Measurements from ENCODE around the gene ECE1.

DNA sequence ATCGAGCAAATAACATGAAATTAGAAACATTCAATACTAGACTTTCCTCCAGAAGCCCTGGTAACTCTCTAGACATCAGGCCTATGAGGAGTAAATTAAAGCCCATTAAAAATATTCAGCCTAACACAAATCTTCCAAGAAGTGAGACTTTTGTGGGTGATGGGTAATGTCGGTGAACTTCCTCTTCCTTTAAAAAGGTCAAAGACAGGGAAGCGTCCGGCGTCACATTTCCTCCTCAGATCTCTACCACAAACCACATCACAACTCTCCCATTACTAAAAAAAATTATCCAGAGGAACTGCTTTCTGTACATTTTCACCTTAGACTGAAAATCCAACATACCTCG is 115.0 kb downstream of the ECE1 start:
- TF ChIP-seq YY1 (IDR thresholded peaks at IDR 0.05; ENCODE audit: insufficient read depth, insufficient read length): no peak
- no peak for TF ChIP-seq SUZ12 (IDR thresholded peaks at IDR 0.05; ENCODE audit: extremely low read depth, insufficient read depth, insufficient read length)

All from NT2/D1 (cell line).